Activated CD4-positive, alpha-beta T cell treated with anti-CD3 and anti-CD28 coated beads, Interleukin-2, amount 50 U/mL, for 1 hour (primary cell): ENCODE results near the gene RNU6-8.
A peak's percentile ranks its signal among the peaks of the same experiment; 100 is the strongest.

Experiments used
- DNase-seq: peaks from one replicate; pipeline ENCODE4 v3.0.0-alpha.2; 2020

RNU6-8 gene

GRCh38 chr14:32202998-32203882, at the start of gene RNU6-8:
Gene RNU6-8, minus strand, starts transcription at chr14:32203269.
- DNase-seq: peak; percentile 82

GRCh38 chr14:32252030-32252670, 49.1 kb upstream of the RNU6-8 start:
- peak; percentile 15 for DNase-seq

- no peak for DNase-seq
Measured at GRCh38 chr14:32251530-32251929, 48.5 kb upstream of the RNU6-8 start.

- DNase-seq: no peak
Measured at GRCh38 chr14:32250681-32251080, 47.6 kb upstream of the RNU6-8 start.

- no peak for DNase-seq
Measured at GRCh38 chr14:32249780-32250179, 46.7 kb upstream of the RNU6-8 start.

GRCh38 chr14:32249371-32249770, 46.3 kb upstream of the RNU6-8 start:
- no peak for DNase-seq

GRCh38 chr14:32246751-32247150, 43.7 kb upstream of the RNU6-8 start:
- no peak for DNase-seq

GRCh38 chr14:32244404-32244803, 41.3 kb upstream of the RNU6-8 start:
- no peak for DNase-seq

GRCh38 chr14:32233260-32233659, 30.2 kb upstream of the RNU6-8 start:
- DNase-seq: no peak

GRCh38 chr14:32232481-32232880, 29.4 kb upstream of the RNU6-8 start:
- DNase-seq: no peak

GRCh38 chr14:32230695-32231280, 27.7 kb upstream of the RNU6-8 start:
- DNase-seq: no peak

GRCh38 chr14:32230181-32230580, 27.1 kb upstream of the RNU6-8 start:
- no peak for DNase-seq

GRCh38 chr14:32226056-32226455, 23.0 kb upstream of the RNU6-8 start:
- DNase-seq: no peak

GRCh38 chr14:32225378-32225920, 22.4 kb upstream of the RNU6-8 start:
- DNase-seq: no peak

GRCh38 chr14:32224737-32225377, 21.8 kb upstream of the RNU6-8 start:
- no peak for DNase-seq

GRCh38 chr14:32217301-32217700, 14.2 kb upstream of the RNU6-8 start:
- DNase-seq: no peak

GRCh38 chr14:32212833-32213232, 9.8 kb upstream of the RNU6-8 start:
- DNase-seq: no peak

- no peak for DNase-seq
Measured at GRCh38 chr14:32211068-32211404, 8.0 kb upstream of the RNU6-8 start.

- no peak for DNase-seq
Measured at GRCh38 chr14:32209471-32209870, 6.4 kb upstream of the RNU6-8 start.

- DNase-seq: no peak
Measured at GRCh38 chr14:32208490-32208889, 5.4 kb upstream of the RNU6-8 start.

GRCh38 chr14:32206552-32206951, 3.5 kb upstream of the RNU6-8 start:
- no peak for DNase-seq

GRCh38 chr14:32205984-32206383, 2.9 kb upstream of the RNU6-8 start:
- no peak for DNase-seq

- DNase-seq: no peak
Measured at GRCh38 chr14:32205554-32205953, 2.5 kb upstream of the RNU6-8 start.
